ENCODE measurements around the gene ACTG2. TPM values are rescaled to one million over a fixed set of nuclear protein-coding genes. Genes with fewer than 3 reads are reported as not detected.

Gene ACTG2
- polyA plus RNA-seq, 6 donors from 2014 or later: not detected

GRCh38 chr2:73922681-73923080 is 29.9 kb downstream of the ACTG2 start:
- peaks cover 0 to 4% (median 0%) of the 10 kb centered on the region in 7 donors for H3K9me3 Mint-ChIP-seq
- peak overlapping the region in 4 of 6 donors; percentile 19 to 69 (median 50) for H3K27ac Mint-ChIP-seq
- H3K27me3 Mint-ChIP-seq: peaks cover 5 to 12% (median 5%) of the 10 kb centered on the region in 3 donors
- H3K36me3 Mint-ChIP-seq: no peaks in the 10 kb centered on the region
- peak overlapping the region in 1 of 8 donors; percentile 62 for H3K4me3 Mint-ChIP-seq
- peaks cover 5 to 35% (median 14%) of the 10 kb centered on the region in 3 donors for H3K4me1 Mint-ChIP-seq
- ATAC-seq (ENCODE audit: low read depth in 2 of 2) (no peak), DNase-seq (no peak)

GRCh38 chr2:73925033-73925704 is 32.4 kb downstream of the ACTG2 start:
- Mint-ChIP-seq H3K27me3 (no peaks in the 10 kb centered on the region), H3K27ac (peak overlapping the region; percentile 30 to 99 (median 84)), H3K9me3 (peaks cover 0 to 4% (median 0%) of the 10 kb centered on the region in 7 donors), H3K4me1 (peaks cover 30 to 58% (median 39%) of the 10 kb centered on the region in 3 donors), H3K4me3 (peak overlapping the region; percentile 40 to 96 (median 66)), H3K36me3 (peaks cover 0 to 4% of the 10 kb centered on the region in 2 donors)
- DNase-seq (no peak), ATAC-seq (ENCODE audit: low read depth in 2 of 2) (no peak)

GRCh38 chr2:73925853-73926492 is 33.2 kb downstream of the ACTG2 start:
- Mint-ChIP-seq H3K9me3 (peaks cover 0 to 4% (median 0%) of the 10 kb centered on the region in 7 donors), H3K27me3 (no peaks in the 10 kb centered on the region), H3K36me3 (peaks cover 0 to 4% of the 10 kb centered on the region in 2 donors), H3K27ac (peak overlapping the region; percentile 98 to 99 (median 99)), H3K4me3 (peak overlapping the region; percentile 67 to 97 (median 92)), H3K4me1 (peaks cover 30 to 62% (median 45%) of the 10 kb centered on the region in 3 donors)
- DNase-seq (no peak), ATAC-seq (ENCODE audit: low read depth in 2 of 2) (no peak)

- Mint-ChIP-seq H3K9me3 (peaks cover 0 to 4% (median 0%) of the 10 kb centered on the region in 7 donors), H3K27ac (peak within 1 kb of the TSS; percentile 98 to 99 (median 99)), H3K27me3 (no peaks in the 10 kb centered on the region), H3K4me3 (peak within 1 kb of the TSS; percentile 67 to 97 (median 92)), H3K4me1 (peaks cover 35 to 69% (median 53%) of the 10 kb centered on the region in 3 donors), H3K36me3 (peaks cover 5 to 10% of the 10 kb centered on the region in 2 donors)
- ATAC-seq (ENCODE audit: low read depth in 2 of 2) (peak; percentile 96 to 98), DNase-seq (peak; percentile 98)
Observed at GRCh38 chr2:73926493-73927327, 33.9 kb downstream of the ACTG2 start, which contains the start of gene DGUOK. DGUOK (plus strand) TSS chr2:73926880; CDS start chr2:73926911, 31 bp downstream.

- Mint-ChIP-seq H3K4me1 (peaks cover 41 to 72% (median 59%) of the 10 kb centered on the region in 3 donors), H3K27me3 (no peaks in the 10 kb centered on the region), H3K9me3 (peaks cover 0 to 4% (median 0%) of the 10 kb centered on the region in 7 donors), H3K27ac (peak overlapping the region; percentile 98 to 99 (median 99)), H3K36me3 (peaks cover 8 to 16% of the 10 kb centered on the region in 2 donors), H3K4me3 (peak overlapping the region; percentile 67 to 97 (median 92))
- DNase-seq: no peak
- no peak for ATAC-seq (ENCODE audit: low read depth in 2 of 2)
Observed at GRCh38 chr2:73927344-73927743, 34.5 kb downstream of the ACTG2 start.

GRCh38 chr2:73928963-73929347 is 36.1 kb downstream of the ACTG2 start:
- Mint-ChIP-seq H3K4me1 (peaks cover 48 to 68% (median 55%) of the 10 kb centered on the region in 3 donors), H3K4me3 (peak overlapping the region in 6 of 8 donors; percentile 22 to 85 (median 54)), H3K9me3 (peaks cover 0 to 4% (median 0%) of the 10 kb centered on the region in 7 donors), H3K27me3 (no peaks in the 10 kb centered on the region), H3K27ac (peak overlapping the region; percentile 87 to 98 (median 95)), H3K36me3 (peaks cover 14 to 16% of the 10 kb centered on the region in 2 donors)
- ATAC-seq (ENCODE audit: low read depth in 2 of 2) (no peak), DNase-seq (no peak)

GRCh38 chr2:73930386-73930785 is 37.6 kb downstream of the ACTG2 start:
- ATAC-seq (ENCODE audit: low read depth in 2 of 2): no peak
- Mint-ChIP-seq H3K27me3 (no peaks in the 10 kb centered on the region), H3K4me3 (no peak overlapping the region), H3K36me3 (peaks cover 14 to 16% of the 10 kb centered on the region in 2 donors), H3K9me3 (peaks cover 0 to 4% (median 0%) of the 10 kb centered on the region in 7 donors), H3K4me1 (peaks cover 48 to 75% (median 55%) of the 10 kb centered on the region in 3 donors), H3K27ac (peak overlapping the region in 3 of 6 donors; percentile 58 to 98 (median 94))
- DNase-seq: no peak

GRCh38 chr2:73931531-73932500 is 39.0 kb downstream of the ACTG2 start:
- DNase-seq: no peak
- H3K27ac Mint-ChIP-seq: peak overlapping the region; percentile 37 to 98 (median 78)
- ATAC-seq (ENCODE audit: low read depth in 2 of 2): no peak
- peaks cover 14 to 16% of the 10 kb centered on the region in 2 donors for H3K36me3 Mint-ChIP-seq
- H3K27me3 Mint-ChIP-seq: no peaks in the 10 kb centered on the region
- H3K9me3 Mint-ChIP-seq: peaks cover 0 to 2% (median 0%) of the 10 kb centered on the region in 7 donors
- H3K4me1 Mint-ChIP-seq: peaks cover 51 to 73% (median 64%) of the 10 kb centered on the region in 3 donors
- no peak overlapping the region for H3K4me3 Mint-ChIP-seq

GRCh38 chr2:73933194-73933593 is 40.4 kb downstream of the ACTG2 start:
- Mint-ChIP-seq H3K4me1 (peaks cover 57 to 77% (median 71%) of the 10 kb centered on the region in 3 donors), H3K36me3 (peaks cover 14 to 20% of the 10 kb centered on the region in 2 donors), H3K27ac (peak overlapping the region in 4 of 6 donors; percentile 24 to 49 (median 31)), H3K4me3 (no peak overlapping the region), H3K27me3 (no peaks in the 10 kb centered on the region), H3K9me3 (no peaks in the 10 kb centered on the region)
- no peak for DNase-seq
- ATAC-seq (ENCODE audit: low read depth in 2 of 2): no peak

- Mint-ChIP-seq H3K27me3 (no peaks in the 10 kb centered on the region), H3K27ac (peak overlapping the region in 2 of 6 donors; percentile 43 to 61), H3K36me3 (peaks cover 14 to 16% of the 10 kb centered on the region in 2 donors), H3K4me3 (no peak overlapping the region), H3K4me1 (peaks cover 45 to 76% (median 60%) of the 10 kb centered on the region in 3 donors), H3K9me3 (no peaks in the 10 kb centered on the region)
- DNase-seq: no peak
- no peak for ATAC-seq (ENCODE audit: low read depth in 2 of 2)
Observed at GRCh38 chr2:73935641-73936040, 42.8 kb downstream of the ACTG2 start.

- no peak for ATAC-seq (ENCODE audit: low read depth in 2 of 2)
- peaks cover 35 to 65% (median 51%) of the 10 kb centered on the region in 3 donors for H3K4me1 Mint-ChIP-seq
- no peak for DNase-seq
- peak overlapping the region; percentile 5 to 86 (median 58) for H3K27ac Mint-ChIP-seq
- no peaks in the 10 kb centered on the region for H3K9me3 Mint-ChIP-seq
- H3K36me3 Mint-ChIP-seq: peaks cover 4 to 6% of the 10 kb centered on the region in 2 donors
- no peaks in the 10 kb centered on the region for H3K27me3 Mint-ChIP-seq
- H3K4me3 Mint-ChIP-seq: no peak overlapping the region
Observed at GRCh38 chr2:73937103-73937885, 44.5 kb downstream of the ACTG2 start.

Data from naive B cell (primary cell).